ENCODE data around the gene THRSP.
"Not testable (repeated sequence)": the region's sequence is repeated elsewhere in the genome, so short reads cannot be mapped to it uniquely, and the experiment has no call there.

Gene THRSP

DNA sequence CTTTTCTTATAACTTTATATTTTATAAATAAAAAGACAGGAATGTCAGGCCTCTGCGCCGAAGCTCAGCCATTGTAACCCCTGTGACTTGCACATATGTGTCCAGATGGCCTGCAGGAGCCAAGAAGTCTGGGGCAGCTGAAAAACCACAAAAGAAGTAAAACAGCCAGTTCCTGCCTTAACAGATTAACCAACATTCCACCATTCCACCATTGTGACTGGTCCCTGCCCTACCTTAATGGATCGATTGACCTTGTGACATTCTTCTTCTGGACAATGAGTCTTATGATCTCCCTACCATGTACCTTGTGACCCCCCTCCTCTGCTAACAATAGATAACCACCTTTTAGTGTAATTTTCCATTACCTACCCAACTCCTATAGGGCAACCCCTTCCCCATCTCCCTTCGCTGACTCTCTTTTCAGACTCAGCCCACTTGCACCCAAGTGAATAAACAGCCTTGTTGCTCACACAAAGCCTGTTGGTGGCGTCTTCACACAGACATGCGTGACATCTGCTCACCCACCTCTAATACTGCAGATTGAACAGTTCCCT, 22.9 kb downstream of the THRSP start:
- in situ Hi-C loops (cut with MboI; ENCODE audit: low sequenced_read_pairs) = not testable (repeated sequence)

DNA sequence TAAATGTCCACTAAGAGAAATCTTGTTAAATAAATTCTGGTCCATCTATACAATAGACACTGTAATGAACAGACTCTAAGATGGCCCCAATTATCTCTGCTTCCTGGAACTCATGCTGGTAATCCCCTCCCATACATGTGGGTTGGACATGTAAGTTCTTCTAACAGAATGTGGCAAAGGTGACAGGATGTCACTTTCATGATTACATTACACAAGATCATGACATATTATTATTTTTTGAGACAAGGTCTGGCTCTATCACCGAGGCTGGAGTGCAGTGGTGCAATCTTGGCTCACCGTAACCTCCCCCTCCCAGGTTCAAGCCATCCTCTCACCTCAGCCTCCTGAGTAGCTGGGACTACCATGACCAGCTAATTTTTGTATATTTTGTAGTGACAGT, 30.6 kb downstream of the THRSP start:
- in situ Hi-C loops (cut with MboI; ENCODE audit: low sequenced_read_pairs) = no loop called here

DNA sequence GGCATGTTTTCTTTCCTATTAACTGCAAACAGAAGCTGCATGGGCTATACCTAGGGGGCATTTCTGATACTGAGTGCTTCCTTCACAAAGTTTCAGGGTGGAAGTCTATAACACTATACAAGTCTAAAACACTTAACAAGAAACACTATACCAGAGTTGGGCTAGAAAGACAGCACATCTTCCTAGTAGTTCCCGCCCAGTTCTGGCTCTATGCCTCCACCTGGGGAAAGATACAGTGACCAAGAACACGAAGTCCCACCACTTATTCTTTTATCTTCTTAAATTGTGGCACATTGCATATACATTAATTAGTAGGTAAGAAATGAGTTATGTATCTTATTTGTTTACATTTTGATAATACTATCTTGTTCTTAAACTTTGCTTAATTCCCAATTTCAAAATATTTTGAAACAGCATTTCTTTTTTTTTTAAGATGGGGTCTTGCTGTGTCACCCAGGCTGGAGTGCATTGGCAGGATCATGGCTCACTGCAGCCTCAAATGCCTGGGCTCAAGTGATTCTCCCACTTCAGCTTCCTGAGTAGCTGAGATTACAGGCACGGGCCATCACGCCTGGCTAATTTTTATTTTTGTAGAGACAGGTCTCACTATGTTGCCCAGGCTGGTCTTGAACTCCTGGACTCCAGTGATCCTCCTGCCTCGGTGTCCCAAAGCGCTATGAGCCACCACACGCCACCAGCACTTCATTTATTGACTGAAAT, 34.2 kb downstream of the THRSP start:
- in situ Hi-C loops (cut with MboI; ENCODE audit: low sequenced_read_pairs) = no loop called here

DNA sequence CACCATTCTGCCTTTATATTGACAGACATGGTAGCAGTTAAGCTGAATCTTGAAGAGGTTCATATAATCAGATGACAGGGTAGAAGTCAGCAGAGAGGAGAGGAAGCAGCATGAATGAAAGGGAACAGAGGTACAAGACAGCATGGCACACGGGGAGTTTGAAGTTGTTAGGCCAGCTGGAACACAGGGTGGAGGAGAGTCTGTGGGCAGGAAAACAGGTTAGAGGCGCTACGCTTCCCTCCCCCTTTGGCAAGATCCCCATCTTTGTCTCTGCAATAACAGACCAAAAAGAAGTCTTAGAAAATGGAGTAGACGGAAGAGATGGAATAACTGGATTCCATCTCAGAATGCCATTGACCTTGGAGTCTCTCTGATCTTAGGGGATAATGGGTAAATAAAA, 36.0 kb downstream of the THRSP start:
- in situ Hi-C loops (cut with MboI; ENCODE audit: low sequenced_read_pairs) = no loop called here

DNA sequence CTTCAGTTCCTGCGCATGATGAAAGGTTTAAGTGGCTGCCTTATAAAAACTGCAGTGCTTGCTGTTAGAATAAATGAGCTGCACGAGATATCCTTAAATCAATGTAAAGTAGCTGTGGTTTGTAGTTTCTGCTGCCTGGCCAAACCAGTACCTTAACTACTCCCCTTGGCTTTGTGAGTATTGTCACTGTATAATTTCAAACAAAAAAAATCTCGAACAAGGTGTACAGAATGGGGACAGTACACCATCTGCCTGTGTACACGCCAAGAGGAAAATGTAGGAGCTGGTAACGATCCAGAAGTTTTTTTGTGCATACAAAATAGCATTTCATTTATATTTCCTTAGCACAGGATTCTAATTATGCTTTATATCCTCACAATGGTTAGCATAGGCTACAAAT, 36.6 kb downstream of the THRSP start:
- in situ Hi-C loops (cut with MboI; ENCODE audit: low sequenced_read_pairs) = no loop called here

DNA sequence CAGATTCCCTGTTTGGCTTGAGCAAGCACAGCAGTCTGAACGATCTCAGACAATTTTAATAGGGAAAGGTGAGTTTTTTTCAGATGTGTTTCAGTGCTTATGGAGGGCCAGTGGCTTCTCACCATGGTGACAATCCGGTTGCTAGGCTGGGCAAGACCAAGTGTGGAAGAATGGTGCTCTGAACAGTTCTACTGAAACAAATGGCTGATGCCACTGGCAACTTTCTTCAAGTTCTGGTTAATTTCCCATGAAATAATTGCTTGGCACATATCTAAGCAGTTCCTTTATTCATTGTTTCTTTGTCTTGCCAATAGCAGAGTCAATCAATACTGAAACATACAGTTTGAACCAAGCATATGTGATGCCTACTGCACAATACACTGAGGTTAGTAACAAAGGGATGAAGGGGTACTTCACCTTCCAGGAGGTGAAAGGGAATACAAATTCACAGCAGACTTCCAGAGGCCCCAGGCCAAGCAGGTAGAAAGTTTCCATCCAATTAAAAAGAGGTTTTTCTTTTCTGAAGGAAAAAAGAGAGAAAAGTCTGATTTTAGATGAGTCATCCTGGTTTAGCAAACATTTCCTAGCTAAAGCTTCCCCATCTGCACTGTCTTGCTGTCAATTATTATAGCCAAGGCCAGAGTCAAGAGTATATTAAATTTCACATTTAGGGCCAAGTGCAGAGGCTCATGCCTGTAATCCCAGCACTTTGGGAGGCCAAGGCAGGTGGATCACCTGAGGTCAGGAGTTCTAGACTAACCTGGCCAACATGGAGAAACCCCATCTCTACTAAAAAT, 37.2 kb downstream of the THRSP start:
- in situ Hi-C loops (cut with MboI; ENCODE audit: low sequenced_read_pairs) = no loop called here

DNA sequence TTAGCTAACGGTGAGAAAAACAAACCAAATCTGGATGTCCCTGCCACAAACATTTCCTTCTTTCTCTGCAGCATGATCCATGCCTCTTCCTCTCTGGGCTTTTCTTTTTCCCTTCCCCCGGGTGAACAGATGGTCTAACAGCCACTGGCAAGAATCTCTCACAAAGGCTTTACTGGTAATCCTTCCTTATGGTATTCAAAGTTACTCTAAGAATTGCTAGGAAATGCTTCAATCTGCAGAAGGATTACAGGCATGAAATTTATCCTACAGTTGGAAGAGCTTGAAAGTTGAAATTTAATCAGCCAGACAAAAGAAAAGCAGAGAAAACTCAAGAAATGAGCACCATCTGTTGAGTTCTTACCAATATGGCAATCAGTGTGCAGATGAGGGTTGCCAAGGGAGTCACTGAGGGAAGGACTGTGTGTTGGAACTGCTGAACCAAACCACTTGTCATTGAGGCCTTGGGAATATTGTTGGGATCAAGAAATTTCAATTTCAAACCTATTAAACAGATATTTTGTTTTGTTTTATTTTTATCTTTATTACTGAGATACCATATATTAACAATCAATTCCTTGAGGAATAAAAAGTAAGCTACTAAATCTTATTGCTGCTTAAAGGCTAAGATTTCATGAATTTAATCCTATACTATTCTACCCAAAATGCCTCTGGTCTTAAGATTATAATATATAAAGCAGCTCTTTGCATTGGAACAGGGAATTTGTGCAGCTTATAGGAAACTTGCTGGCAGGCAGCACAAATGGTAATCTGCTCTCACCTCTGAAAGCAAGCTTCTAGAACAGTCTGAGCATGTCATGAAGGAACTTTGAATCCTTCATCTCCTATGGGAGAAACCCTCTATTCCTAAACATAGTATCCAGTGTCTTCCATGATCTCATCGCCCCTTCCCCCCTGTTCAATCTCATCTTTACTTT, 45.7 kb downstream of the THRSP start:
- in situ Hi-C loops (cut with MboI; ENCODE audit: low sequenced_read_pairs) = no loop called here

DNA sequence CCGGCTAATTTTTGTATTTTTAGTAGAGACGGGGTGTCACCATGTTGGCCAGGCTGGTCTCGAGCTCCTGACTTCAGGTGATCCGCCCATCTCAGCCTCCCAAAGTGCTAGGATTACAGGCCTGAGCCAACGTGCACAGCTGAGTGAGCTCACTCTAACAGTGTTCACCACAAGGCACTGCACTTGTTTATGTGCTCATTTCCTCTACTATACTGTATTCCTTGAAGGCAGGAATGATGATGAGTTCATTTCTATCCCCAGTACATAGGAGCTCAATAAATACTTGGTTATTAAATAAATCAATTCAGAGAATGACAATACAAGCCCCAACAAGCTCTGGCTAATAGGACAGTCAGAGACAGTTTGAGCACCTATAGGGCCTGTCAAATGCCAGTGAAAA, 46.7 kb downstream of the THRSP start:
- in situ Hi-C loops (cut with MboI; ENCODE audit: low sequenced_read_pairs) = no loop called here

DNA sequence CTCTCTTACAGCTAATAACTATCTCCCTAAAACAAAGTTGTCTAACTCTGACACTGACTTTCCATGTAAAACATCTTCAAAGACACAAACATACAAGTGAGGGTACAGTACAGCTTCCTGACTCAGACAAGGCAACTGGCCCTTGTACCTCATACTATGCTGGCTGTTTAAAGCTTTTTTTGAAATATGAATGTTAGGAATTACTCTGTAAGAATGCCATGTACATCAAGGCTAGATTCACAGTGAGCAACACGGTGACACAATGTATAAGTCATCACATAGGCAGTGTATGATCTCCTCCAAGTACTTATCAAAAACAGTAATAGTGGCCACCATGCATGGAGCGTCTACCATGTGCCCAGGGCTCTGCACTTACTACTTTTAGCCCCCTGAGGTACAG, 47.2 kb downstream of the THRSP start:
- in situ Hi-C loops (cut with MboI; ENCODE audit: low sequenced_read_pairs) = no loop called here

DNA sequence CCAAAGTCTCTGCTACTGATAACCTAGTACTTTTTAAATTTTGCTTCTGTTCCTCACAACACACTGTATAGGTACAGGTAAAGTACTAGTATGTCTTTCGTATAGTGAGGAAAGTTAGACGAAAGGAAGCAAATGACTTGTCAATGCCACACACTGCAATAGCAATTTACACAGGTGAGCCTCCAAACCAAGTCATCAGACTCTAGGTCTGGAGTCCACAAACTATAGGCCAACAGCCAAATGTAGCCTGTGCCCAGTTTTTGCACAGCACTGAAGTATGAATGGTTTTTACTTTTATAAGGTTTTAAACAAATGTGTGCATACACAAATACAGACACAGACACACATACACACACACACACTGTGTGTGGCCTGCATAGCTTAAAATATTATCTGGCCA, 47.6 kb downstream of the THRSP start:
- in situ Hi-C loops (cut with MboI; ENCODE audit: low sequenced_read_pairs) = no loop called here

DNA sequence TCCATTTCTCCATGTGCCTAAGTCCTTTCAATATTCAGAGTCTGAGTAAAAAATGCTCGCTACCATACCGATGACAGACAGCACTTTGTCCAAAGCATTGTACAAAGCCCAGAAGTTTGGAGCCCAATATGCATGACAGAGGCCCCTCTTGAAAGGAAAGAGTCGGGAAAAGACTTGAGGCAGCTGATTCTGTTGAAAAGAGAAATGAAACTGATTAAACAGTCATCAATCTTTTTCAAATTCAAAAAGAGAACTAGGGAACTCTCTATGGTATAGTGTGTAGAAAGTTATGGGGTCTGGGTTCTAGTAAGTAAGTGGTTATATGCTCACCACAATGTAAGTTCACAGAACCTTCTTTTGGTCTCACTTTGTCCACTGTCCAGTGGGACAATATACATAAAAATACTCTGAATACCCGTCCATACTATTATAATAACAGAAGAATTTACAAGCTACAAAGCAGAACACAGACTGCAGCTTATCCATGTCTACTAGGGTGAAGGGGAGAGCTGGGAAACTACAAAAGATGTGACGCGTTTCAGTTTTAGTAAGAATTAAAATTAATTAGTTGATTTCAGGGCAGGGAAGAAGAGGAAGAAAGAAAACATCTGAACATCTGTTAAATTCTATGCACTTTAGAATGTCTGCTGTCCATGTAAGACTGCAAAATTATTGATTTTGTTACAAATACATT, 49.1 kb downstream of the THRSP start:
- in situ Hi-C loops (cut with MboI; ENCODE audit: low sequenced_read_pairs) = no loop called here

Data from hTERT RPE-1 (cell line).